GM19452 (cell line): ENCODE data around the gene STK31.
"Not testable (repeated sequence)": the region's sequence is repeated elsewhere in the genome, so short reads cannot be mapped to it uniquely, and the experiment has no call there.

Experiments
- ATAC-seq: cut with Tn5 transposase; IDR thresholded peaks from one replicate; pipeline ENCODE4 v1.9.1; 2021; ENCODE audit not compliant: unreplicated experiment

The STK31 gene, protein sequence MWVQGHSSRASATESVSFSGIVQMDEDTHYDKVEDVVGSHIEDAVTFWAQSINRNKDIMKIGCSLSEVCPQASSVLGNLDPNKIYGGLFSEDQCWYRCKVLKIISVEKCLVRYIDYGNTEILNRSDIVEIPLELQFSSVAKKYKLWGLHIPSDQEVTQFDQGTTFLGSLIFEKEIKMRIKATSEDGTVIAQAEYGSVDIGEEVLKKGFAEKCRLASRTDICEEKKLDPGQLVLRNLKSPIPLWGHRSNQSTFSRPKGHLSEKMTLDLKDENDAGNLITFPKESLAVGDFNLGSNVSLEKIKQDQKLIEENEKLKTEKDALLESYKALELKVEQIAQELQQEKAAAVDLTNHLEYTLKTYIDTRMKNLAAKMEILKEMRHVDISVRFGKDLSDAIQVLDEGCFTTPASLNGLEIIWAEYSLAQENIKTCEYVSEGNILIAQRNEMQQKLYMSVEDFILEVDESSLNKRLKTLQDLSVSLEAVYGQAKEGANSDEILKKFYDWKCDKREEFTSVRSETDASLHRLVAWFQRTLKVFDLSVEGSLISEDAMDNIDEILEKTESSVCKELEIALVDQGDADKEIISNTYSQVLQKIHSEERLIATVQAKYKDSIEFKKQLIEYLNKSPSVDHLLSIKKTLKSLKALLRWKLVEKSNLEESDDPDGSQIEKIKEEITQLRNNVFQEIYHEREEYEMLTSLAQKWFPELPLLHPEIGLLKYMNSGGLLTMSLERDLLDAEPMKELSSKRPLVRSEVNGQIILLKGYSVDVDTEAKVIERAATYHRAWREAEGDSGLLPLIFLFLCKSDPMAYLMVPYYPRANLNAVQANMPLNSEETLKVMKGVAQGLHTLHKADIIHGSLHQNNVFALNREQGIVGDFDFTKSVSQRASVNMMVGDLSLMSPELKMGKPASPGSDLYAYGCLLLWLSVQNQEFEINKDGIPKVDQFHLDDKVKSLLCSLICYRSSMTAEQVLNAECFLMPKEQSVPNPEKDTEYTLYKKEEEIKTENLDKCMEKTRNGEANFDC

GRCh38 chr7:23710000-23710399, at the start of gene STK31:
STK31 (plus strand) TSS chr7:23710219; CDS start chr7:23710286, 67 bp downstream.
- no peak for ATAC-seq

DNA sequence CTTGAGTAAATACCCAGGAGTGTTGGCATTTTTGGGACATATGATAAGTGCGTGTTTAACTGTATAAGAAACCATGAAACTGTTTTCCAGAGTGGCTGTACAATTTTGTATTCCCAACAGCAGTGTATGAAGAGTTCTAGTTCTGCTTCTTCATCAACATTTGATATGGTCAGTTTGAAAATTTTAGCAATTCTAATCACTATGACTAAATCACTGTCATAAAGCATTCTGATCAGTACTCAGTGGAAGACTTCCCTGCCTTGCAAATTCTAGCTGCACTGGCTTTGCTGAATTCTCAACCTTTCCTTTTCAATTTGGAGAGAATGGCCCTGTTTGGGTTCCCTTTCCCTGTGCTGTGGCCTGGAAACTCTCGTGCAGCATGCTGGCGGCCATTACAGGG, 48.6 kb upstream of the STK31 start:
- no peak for ATAC-seq

- ATAC-seq, result no peak
Measured at GRCh38 chr7:23662124-23662983, 47.7 kb upstream of the STK31 start.

DNA sequence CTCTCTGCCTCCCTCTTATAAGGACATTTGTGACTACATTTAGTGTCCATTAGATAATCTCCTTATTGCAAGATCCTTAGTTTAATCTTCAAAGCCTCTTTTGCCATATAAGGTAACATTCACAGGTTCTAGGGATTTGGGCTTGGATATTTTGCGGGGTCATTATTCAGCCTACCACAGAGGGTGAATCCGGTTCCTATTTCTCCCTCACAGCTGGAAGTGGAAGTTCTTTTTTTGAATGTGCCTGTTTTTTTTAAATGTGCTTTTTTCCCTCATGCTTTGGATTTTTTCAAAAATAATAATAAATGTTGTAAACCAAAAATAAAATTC, 47.1 kb upstream of the STK31 start:
- ATAC-seq, result no peak

DNA sequence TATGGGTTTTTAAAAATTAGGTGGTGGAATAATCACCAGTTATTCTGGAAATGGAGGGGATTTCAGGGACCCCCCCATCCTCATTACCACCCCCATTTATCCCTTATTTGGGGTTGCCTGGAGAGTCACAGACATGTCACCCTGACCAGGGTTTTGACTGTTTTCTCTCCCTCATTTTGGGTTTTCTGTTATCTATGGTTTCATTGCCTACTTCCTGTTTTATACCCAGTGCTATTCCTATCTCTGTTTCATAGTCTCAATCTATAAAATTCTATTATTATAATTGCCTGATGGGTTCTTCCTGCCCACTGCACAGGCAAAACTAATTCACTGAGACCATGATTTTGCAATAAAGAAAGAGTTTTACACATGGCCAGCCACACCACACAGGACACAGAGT, 45.9 kb upstream of the STK31 start:
- no peak for ATAC-seq

DNA sequence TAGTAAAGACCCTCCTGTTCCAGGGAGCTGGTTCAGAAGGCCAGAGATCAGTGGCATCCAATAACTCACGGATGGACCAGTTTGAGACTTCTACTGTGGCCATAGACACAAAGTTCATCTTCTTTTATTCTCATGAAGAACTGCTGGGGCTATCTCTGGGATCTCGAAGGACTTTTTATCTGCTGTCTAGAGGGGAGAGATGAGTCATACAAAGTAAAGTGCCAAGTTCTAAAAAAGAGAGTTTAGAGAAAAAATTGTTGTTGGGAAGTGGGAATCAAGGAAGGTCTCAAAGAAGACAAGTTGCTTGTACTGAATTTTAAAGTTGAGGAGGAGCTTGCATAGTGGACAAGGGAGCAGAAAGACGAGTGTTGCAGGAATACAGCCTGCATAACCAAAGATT, 38.0 kb upstream of the STK31 start:
- ATAC-seq, result no peak

DNA sequence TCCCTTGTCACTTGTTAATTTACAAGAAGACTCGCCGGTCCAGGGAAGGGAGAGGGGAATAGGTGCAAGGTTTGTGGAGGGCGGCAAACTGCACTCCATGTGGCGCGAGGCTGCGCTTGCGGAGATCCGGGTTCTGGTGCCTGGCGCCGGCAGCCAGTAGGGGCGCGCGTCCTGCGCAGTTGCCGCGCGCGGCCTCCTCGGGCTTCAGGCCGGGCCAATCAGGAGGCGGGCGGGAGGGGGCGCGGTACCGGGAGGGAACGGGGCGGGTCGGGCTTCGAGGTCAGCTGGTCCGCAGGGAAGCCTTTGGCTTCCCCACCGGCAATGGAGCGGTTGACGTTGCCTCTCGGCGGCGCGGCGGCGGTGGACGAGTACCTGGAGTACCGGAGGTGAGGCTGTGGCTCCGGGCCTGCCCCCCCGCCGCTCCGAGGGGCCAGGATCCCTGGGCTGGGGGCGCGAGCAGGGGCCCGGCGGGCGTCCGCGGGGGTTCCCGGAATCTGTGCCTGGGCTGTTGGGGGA, 30.1 kb upstream of the STK31 start, which contains the start of gene FAM221A:
TSS of gene FAM221A (plus strand) at position 302 of the 516 bp plus-strand sequence. CDS start at position 322, 20 bp downstream.
- peak; percentile 98 for ATAC-seq

- peak; percentile 42 for ATAC-seq
Measured at GRCh38 chr7:23680414-23681405, 29.3 kb upstream of the STK31 start.

- not testable (repeated sequence) for ATAC-seq
Measured at GRCh38 chr7:23684041-23684440, 26.0 kb upstream of the STK31 start.

GRCh38 chr7:23685731-23686130, 24.3 kb upstream of the STK31 start:
- no peak for ATAC-seq

GRCh38 chr7:23687011-23687410, 23.0 kb upstream of the STK31 start:
- no peak for ATAC-seq

- ATAC-seq, result no peak
Measured at GRCh38 chr7:23689165-23689564, 20.9 kb upstream of the STK31 start.

DNA sequence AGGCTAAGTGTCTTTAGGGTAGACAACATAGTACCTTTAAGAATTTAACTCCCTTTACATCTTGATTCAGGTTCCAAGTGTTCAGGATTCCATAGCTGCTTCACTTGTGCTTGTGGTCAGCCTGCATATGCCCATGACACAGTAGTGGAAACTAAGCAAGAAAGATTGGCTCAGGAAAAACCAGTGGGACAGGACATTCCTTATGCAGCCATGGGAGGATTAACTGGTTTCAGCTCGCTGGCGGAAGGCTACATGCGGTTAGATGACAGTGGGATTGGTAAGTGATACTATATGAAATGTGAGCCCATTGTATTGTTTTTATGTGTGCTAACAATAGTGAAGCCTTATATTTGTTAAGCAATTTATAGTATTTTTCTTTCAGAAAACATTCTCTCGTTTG, 18.7 kb upstream of the STK31 start:
- no peak for ATAC-seq

- no peak for ATAC-seq
Measured at GRCh38 chr7:23693224-23693623, 16.8 kb upstream of the STK31 start.

DNA sequence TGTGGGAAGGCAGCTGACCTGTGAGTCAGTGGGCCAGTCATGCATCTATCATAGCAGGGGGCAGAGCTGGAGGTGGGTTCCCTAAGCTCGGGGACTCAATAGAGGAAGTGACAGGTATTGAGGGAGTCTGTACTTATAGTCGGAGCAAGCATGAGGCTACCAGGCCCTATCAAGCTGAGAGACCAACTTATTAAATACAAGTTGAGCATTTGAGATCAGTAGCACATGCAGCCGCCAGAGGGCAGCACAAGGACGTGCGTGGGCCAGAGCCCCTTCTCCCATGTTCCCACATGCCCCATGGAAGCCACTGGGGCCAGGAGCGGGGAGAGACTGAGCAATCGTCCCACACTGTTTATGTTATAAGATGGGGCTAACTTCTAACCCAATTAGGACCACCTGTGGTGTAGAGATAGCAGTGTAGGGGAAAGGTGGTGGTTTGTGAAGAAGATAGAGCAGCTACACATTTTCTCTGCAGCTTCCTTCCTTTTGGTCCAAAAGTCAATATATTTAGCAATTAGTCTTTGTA, 13.0 kb upstream of the STK31 start:
- ATAC-seq, result peak; percentile 69

DNA sequence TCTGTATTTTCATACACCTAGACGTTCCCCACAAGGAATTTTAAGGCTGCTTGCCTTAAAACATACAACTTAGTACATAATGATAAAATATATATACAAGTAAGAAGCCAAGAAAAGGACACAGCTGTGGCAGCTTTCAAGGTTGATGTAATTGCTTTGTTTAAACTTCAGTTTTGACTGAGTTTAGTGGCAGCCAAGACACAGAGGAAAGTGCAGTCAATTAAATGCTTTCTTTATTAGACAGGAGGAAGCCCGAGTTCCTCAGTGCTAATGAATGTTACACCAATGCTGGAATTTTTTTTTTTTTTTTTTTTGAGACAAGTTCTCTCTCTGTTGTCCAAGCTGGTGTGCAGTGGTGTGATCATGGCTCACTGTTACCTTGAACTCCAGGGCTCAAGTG, 11.2 kb upstream of the STK31 start:
- ATAC-seq, result no peak

DNA sequence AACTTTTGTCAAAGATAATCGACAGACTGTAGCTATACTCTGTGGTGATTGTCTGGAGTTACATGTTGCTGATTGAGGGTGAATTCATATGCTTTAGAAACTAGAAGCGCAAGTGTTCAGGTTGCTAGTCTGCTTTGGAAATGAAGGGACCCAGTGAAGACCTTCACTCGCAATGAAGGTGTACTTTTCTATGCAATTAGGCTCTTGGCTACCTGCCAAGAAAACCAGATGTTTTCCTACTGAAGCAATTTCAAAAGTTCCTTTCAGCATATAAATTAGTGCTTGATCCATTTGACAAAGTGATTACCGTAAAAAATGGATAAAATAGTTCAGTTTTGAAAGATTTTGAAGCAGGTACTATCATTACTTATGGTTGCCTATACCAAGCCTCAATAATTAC, 10.0 kb upstream of the STK31 start:
- no peak for ATAC-seq

DNA sequence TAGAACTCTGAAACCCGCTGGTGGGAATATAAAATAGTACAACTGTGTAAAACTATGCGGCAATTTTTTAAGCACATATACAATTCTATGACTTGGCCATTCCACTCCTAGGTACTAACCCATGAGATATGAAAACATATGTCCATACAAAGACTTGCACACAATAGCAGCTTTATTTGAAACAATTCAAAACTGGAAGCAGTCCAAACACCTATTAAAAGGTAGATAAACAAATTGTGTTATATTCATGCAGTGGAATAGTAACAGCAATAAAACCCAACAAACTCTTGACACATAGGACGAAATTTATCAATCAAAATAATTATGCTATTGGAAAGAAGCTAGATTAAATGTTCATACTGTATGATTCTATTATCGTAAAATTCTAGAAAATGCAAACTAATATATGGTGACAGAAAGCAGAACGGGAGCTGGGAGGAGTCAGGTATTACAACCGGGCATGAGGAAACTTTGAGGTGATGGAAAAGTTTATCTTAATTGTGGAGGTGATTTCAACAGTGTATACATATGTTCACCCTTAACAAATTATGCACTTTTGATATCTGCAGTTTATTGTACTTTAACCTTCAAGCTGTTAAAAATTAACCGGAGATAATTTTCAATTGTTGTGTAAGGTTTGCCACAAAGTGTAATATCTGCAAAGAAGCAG, 803 bp upstream of the STK31 start:
- ATAC-seq, result no peak
